Stomach (tissue), 9 donors: ENCODE data around the gene PNMA1. TPM values are rescaled to one million over a fixed set of nuclear protein-coding genes. Genes with fewer than 3 reads are reported as not detected.

Experiments used
- DNase-seq, 2 donors: peaks; one replicate each; pipeline versions ENCODE4 v3.0.0 to v3.0.0-alpha.2; 2013 to 2019
- H3K27ac ChIP-seq, 5 donors: fragments of 200-600 bp in 4 of 5; sonication (generic) in 4 of 5; one replicate each; pipeline ENCODE4 v1.5.1; 2013 to 2019; ENCODE audit warnings: mild to moderate bottlenecking in 1 of 5, moderate library complexity in 1 of 5
- H3K27me3 ChIP-seq, 3 donors: fragments of 200-600 bp; sonication (generic); one replicate each; pipeline ENCODE4 v1.5.1; 2017 to 2019; ENCODE audit warnings: mixed run types in 1 of 3
- H3K36me3 ChIP-seq, 4 donors: fragments of 200-600 bp; sonication (generic); 1 replicate in 3 of 4; 2 replicates in 1 of 4; pipeline ENCODE4 v1.5.1; 2016 to 2019
- H3K4me1 ChIP-seq, 4 donors: fragments of 200-600 bp; sonication (generic); one replicate each; pipeline ENCODE4 v1.5.1; 2016 to 2019
- H3K4me3 ChIP-seq, 4 donors: fragments of 200-600 bp; sonication (generic) in 3 of 4; one replicate each; pipeline ENCODE4 v1.5.1; 2016 to 2019; ENCODE audit warnings: mild to moderate bottlenecking in 1 of 4
- H3K9me3 ChIP-seq, 4 donors: fragments of 200-600 bp; sonication (generic); one replicate each; pipeline ENCODE4 v1.5.1; 2016 to 2019
- EP300 ChIP-seq: sonication (generic); formaldehyde crosslinking; IDR thresholded peaks from one replicate; pipeline ENCODE4 v1.6.1; 2017; ENCODE audit warnings: antibody characterized with exemption
- POLR2A ChIP-seq, 4 donors: fragments of 450-650 bp; IDR thresholded peaks; one replicate each; pipeline ENCODE4 v1.6.1; 2016; ENCODE audit warnings: antibody characterized with exemption in 4 of 4, control low read depth in 2 of 4, mild to moderate bottlenecking in 1 of 4, moderate library complexity in 1 of 4
- POLR2AphosphoS5 ChIP-seq, 3 donors: sonication (generic); formaldehyde crosslinking; IDR thresholded peaks; one replicate each; pipeline ENCODE4 v1.6.1; 2016; ENCODE audit warnings: antibody characterized with exemption in 3 of 3
- WGBS, 5 donors: extraction: QIAGEN DNeasy Blood & Tissue Kit in 3 of 5; methylation state at CpG; one replicate each; pipeline versions ENCODE4 v1.1.5 to v1.1.7; 2013 to 2018; 5-methylcytosine and 5-hydroxymethylcytosine counted together
- intact Hi-C: fragments of 100-400 bp; cut with DNase I; formaldehyde crosslinking; loops from one replicate; pipeline ENCODE4 v1.15.1; 2023; ENCODE audit warnings: low total_unique reads
- polyA plus RNA-seq, 3 donors: library from polyadenylated mRNA; stranded (reverse); fragments of 200-250 nt; gene quantifications; one replicate each; pipeline ENCODE4 v1.2.3, GENCODE V29; 2013
- total RNA-seq, 5 donors: library from RNA; depleted of rRNA; stranded (reverse); fragments of >200 nt; gene quantifications; one replicate each; pipeline versions ENCODE4 v1.1.0 to v1.2.3, GENCODE V29; 2014 to 2016
- TF ChIP-seq, protein P1 (sequence below), 7 experiments: fragments of 450-650 bp in 4 of 7; fragments of 200-600 bp in 3 of 7; sonication (generic) in 3 of 7; IDR thresholded peaks; one replicate each; pipeline ENCODE4 v1.5.1; 2016 to 2019; ENCODE audit warnings: antibody characterized with exemption in 7 of 7, control low read depth in 2 of 7, mild to moderate bottlenecking in 1 of 7
- donor health status: healthy with polysubstance abuse.
- donor health status: Bipolar disorder and iron deficiency.
- donor health status: healthy.

The PNMA1 gene
- total and polyA plus RNA-seq, 8 donors = 13.9 to 42.3 (median 18.3) TPM

DNA sequence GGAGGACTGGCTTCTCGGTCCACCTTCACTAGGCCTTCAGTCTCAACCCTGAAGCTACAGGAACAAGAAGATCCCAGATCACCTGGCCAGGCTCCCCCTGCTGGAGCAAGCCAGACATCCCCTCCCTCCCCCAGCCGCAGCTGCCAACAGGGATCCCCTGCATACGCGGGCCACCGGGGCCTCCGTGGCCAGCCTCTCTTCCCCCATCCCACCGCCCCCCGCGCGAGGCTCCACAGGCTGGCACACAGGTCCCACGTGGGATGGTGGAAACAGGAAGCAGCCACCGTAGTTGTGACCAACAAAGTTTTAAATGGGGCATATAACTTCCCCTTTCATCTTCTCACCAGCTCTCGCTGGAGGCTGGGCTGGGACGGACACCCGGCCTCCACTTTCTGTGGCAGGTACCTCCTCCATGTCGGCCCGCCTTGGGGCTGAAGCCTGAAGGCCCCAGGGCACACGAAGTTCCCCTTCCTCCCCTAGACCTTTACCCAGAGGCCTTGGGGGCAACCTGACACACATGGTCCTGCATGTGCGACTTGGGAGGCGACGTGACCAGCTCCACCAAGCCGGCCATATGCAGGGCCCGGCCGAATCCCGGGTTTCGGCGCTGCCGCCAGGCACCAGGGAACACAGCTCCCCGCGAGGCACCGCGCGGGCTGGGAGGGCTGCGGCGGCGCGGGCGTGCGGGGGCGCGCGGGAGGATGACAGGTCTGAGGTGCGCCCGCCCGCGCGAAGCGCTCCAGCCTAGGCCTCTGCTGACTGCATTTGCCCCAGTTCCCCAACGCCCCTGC, 44.4 kb upstream of the PNMA1 start:
- peak; percentile 82 to 92 for DNase-seq
- intact Hi-C loops = no loop called here
- 0 to 2% (median 1%) methylated on average over 21 to 49 of the region's 49 CpGs for WGBS, 5 donors
- Histone ChIP-seq H3K4me1 (peaks cover 83 to 94% (median 87%) of the 10 kb centered on the region in 4 donors), H3K4me3 (peak overlapping the region; percentile 59 to 84 (median 72)), H3K27me3 (no peaks in the 10 kb centered on the region), H3K36me3 (no peaks in the 10 kb centered on the region), H3K27ac (peak overlapping the region; percentile 98 to 100 (median 100)), H3K9me3 (no peaks in the 10 kb centered on the region)
- TF ChIP-seq POLR2AphosphoS5 (IDR thresholded peaks at IDR 0.05) (peak in 2 of 3 donors; percentile 22 to 25), EP300 (no peak), POLR2A (IDR thresholded peaks at IDR 0.05) (no peak)
- TF ChIP-seq, protein P1, sequence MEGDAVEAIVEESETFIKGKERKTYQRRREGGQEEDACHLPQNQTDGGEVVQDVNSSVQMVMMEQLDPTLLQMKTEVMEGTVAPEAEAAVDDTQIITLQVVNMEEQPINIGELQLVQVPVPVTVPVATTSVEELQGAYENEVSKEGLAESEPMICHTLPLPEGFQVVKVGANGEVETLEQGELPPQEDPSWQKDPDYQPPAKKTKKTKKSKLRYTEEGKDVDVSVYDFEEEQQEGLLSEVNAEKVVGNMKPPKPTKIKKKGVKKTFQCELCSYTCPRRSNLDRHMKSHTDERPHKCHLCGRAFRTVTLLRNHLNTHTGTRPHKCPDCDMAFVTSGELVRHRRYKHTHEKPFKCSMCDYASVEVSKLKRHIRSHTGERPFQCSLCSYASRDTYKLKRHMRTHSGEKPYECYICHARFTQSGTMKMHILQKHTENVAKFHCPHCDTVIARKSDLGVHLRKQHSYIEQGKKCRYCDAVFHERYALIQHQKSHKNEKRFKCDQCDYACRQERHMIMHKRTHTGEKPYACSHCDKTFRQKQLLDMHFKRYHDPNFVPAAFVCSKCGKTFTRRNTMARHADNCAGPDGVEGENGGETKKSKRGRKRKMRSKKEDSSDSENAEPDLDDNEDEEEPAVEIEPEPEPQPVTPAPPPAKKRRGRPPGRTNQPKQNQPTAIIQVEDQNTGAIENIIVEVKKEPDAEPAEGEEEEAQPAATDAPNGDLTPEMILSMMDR (IDR thresholded peaks at IDR 0.05) = peak in 5 of 7 experiments; percentile 49 to 65 (median 53)

DNA sequence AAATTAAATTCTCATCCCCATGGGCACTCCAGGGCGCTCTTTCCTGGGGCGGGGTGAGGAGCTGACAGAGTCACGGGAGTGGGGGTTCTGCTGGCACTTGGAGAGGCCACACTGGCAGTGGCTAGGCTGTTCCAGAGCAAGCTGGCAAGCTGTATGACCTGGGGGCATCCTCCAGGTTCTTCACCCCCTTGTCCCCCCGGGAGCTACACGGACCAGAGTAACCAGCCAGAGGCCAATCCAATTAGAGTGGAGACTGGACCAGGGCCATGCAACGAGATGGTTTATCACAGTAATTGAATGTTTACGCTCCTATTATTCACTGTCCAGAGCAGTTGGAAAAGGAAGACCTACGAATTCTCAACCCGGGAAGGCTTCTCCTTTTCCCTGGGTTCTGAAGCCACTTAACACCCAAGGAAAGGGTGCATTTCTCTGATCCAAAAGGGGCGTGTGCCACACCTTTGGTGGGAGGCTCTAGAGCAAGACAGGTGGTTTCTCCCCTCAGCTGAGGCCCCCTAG, 43.8 kb upstream of the PNMA1 start:
- peak in 1 of 2 donors; percentile 44 for DNase-seq

DNA sequence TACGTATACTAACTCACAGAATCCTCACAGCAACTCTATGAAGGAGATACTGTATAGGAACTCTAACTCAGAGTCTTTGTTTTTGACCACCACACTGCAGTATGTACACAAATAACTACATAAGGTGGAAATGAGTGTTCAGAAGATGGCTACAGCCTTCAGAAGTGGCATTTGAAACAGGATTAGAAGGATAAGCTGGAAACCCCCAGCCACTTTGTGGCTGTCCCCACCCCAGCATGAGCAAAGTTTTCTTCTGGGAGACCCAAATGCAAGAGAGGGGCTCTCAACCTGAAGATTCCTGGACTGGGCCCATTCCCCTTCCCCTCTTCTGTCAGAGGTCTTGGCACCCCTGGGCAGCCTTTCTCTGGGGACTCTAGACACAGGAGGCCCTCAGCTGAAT, 43.2 kb upstream of the PNMA1 start:
- H3K4me3 ChIP-seq = peak overlapping the region; percentile 59 to 84 (median 72)

More for the DNA sequence above, 43.8 kb upstream of the PNMA1 start:
- H3K4me1 ChIP-seq = peaks cover 83 to 95% (median 87%) of the 10 kb centered on the region in 4 donors
- TF ChIP-seq POLR2AphosphoS5 (IDR thresholded peaks at IDR 0.05) = no peak
- TF ChIP-seq, protein P1 (IDR thresholded peaks at IDR 0.05) = no peak
- TF ChIP-seq EP300 = no peak
- no peak for TF ChIP-seq POLR2A (IDR thresholded peaks at IDR 0.05)
- H3K4me3 ChIP-seq = peak overlapping the region; percentile 59 to 84 (median 72)
- no peaks in the 10 kb centered on the region for H3K36me3 ChIP-seq
- no peaks in the 10 kb centered on the region for H3K9me3 ChIP-seq
- intact Hi-C loops = no loop called here
- no peaks in the 10 kb centered on the region for H3K27me3 ChIP-seq
- 29 to 38% (median 32%) methylated on average over 8 to 10 of the region's 10 CpGs for WGBS, 5 donors
- peak overlapping the region; percentile 98 to 100 (median 100) for H3K27ac ChIP-seq

DNA sequence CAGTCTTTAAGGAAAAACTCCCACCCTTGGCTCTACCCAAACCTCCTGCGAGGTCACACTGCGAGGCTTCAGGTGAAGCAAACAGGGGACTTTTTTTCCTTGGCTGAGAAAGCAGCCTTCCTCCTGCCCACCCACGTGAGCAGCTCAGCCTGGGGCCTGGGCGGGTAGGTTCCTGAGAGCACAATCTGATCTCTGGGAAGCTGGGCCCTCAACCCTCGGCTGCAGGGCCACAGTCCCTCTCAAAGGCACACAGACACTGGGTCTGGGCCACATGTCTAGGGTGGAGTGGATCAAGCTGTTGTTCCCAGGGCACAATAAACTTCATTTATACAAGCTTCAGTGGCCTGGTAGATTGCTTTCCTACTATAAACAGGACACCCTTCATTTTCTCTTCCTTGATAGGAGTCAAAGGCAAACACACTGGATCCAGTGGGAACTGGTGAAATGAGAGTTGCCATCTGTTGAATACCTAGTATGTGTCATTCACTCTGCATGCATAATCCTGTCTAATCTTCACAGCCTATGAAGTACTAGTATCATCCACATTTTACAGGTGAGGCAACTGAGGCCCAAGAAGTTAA, 41.3 kb upstream of the PNMA1 start:
- Histone ChIP-seq H3K27ac (peak overlapping the region; percentile 69 to 100 (median 100)), H3K27me3 (no peaks in the 10 kb centered on the region), H3K9me3 (no peaks in the 10 kb centered on the region), H3K4me1 (peaks cover 85 to 95% (median 87%) of the 10 kb centered on the region in 4 donors), H3K36me3 (no peaks in the 10 kb centered on the region), H3K4me3 (peak overlapping the region in 2 of 4 donors; percentile 8 to 31)
- DNase-seq = peak; percentile 55 to 69
- intact Hi-C loops = no loop called here
- WGBS, 5 donors = 8 to 34% (median 14%) methylated on average over 2 to 5 of the region's 5 CpGs
- TF ChIP-seq, protein P1 (IDR thresholded peaks at IDR 0.05) = no peak
- TF ChIP-seq POLR2AphosphoS5 (IDR thresholded peaks at IDR 0.05) = peak in 2 of 3 donors; percentile 23 to 26

More for the DNA sequence above, 43.2 kb upstream of the PNMA1 start:
- no peaks in the 10 kb centered on the region for H3K36me3 ChIP-seq
- no peak for TF ChIP-seq POLR2AphosphoS5 (IDR thresholded peaks at IDR 0.05)
- TF ChIP-seq POLR2A (IDR thresholded peaks at IDR 0.05) = no peak
- TF ChIP-seq, protein P1 (IDR thresholded peaks at IDR 0.05) = no peak
- no peak for TF ChIP-seq EP300
- H3K4me1 ChIP-seq = peaks cover 85 to 95% (median 87%) of the 10 kb centered on the region in 4 donors
- DNase-seq = no peak
- peak overlapping the region; percentile 98 to 100 (median 100) for H3K27ac ChIP-seq
- no peaks in the 10 kb centered on the region for H3K27me3 ChIP-seq
- 69 to 97% (median 91%) methylated on average over 1 of the region's 1 CpG for WGBS, 5 donors
- intact Hi-C loops = no loop called here
- H3K9me3 ChIP-seq = no peaks in the 10 kb centered on the region
